GM21367 (cell line): ENCODE results near the gene PAK1.
"Not testable (repeated sequence)": the region's sequence is repeated elsewhere in the genome, so short reads cannot be mapped to it uniquely, and the experiment has no call there.

Source experiments
- ATAC-seq: cut with Tn5 transposase; IDR thresholded peaks from one replicate; pipeline ENCODE4 v1.9.1; 2021; ENCODE audit not compliant: unreplicated experiment

Gene PAK1

GRCh38 chr11:77312107-77312506 is 161.8 kb downstream of the PAK1 start:
- no peak for ATAC-seq

- ATAC-seq = no peak
These were observed 162.2 kb downstream of the PAK1 start for GRCh38 chr11:77311701-77312100.

GRCh38 chr11:77310721-77311120 is 163.2 kb downstream of the PAK1 start:
- no peak for ATAC-seq

GRCh38 chr11:77309401-77310085 is 164.4 kb downstream of the PAK1 start:
- ATAC-seq = no peak

- ATAC-seq = no peak
These were observed 165.1 kb downstream of the PAK1 start for GRCh38 chr11:77308838-77309237.

- no peak for ATAC-seq
These were observed 170.6 kb downstream of the PAK1 start for GRCh38 chr11:77303328-77303727.

- no peak for ATAC-seq
These were observed 171.1 kb downstream of the PAK1 start for GRCh38 chr11:77302752-77303151.

- ATAC-seq = no peak
These were observed 172.4 kb downstream of the PAK1 start, which contains the start of gene GDPD4 for GRCh38 chr11:77301510-77301909. Gene GDPD4, minus strand, starts transcription at chr11:77301686. Its CDS starts 16,549 bp downstream, at chr11:77285137.

GRCh38 chr11:77300695-77301094 is 173.2 kb downstream of the PAK1 start:
- no peak for ATAC-seq

- ATAC-seq = not testable (repeated sequence)
These were observed 173.9 kb downstream of the PAK1 start for GRCh38 chr11:77300028-77300427.

- no peak for ATAC-seq
These were observed 174.3 kb downstream of the PAK1 start for GRCh38 chr11:77299528-77299993.

- no peak for ATAC-seq
These were observed 179.9 kb downstream of the PAK1 start for GRCh38 chr11:77294040-77294439.

GRCh38 chr11:77289737-77290136 is 184.2 kb downstream of the PAK1 start:
- no peak for ATAC-seq

- ATAC-seq = no peak
These were observed 186.2 kb downstream of the PAK1 start for GRCh38 chr11:77287615-77288273.

- no peak for ATAC-seq
These were observed 186.8 kb downstream of the PAK1 start for GRCh38 chr11:77287136-77287535.

- no peak for ATAC-seq
These were observed 189.1 kb downstream of the PAK1 start for GRCh38 chr11:77284476-77285468.

GRCh38 chr11:77283101-77283500 is 190.8 kb downstream of the PAK1 start:
- ATAC-seq = no peak

GRCh38 chr11:77278595-77279506 is 195.0 kb downstream of the PAK1 start:
- ATAC-seq = no peak

GRCh38 chr11:77276271-77276670 is 197.6 kb downstream of the PAK1 start:
- no peak for ATAC-seq
